HepG2 (cell line): ENCODE data around the gene IGDCC3. TPM values are rescaled to one million over a fixed set of nuclear protein-coding genes. Genes with fewer than 3 reads are reported as not detected.

ENCODE experiments used
- ATAC-seq: fragments of 200-7000 bp; cut with Tn5 transposase; 3 replicates; pipeline ENCODE4 v1.9.1; 2020; ENCODE audit warnings: mild to moderate bottlenecking, moderate library complexity
- BruUV-seq: library from RNA; stranded (reverse); fragments of 400-500 nt; replicated peaks from 2 replicates; lab custom pipeline; 2021; lab: Mats Ljungman, UMichigan
- CTCF ChIA-PET: fragments of 300-600 bp; formaldehyde crosslinking; extraction: SDS; loops from one replicate; lab custom pipeline; 2021; ENCODE audit warnings: low total read pairs, inconsistent platforms, low intra/inter-chr PET ratio; lab: Yijun Ruan, JAX
- POLR2A ChIA-PET: fragments of 350-600 bp; sonication (Branson Sonifier 250); formaldehyde crosslinking; loops from one replicate; lab custom pipeline; 2020; ENCODE audit warnings: antibody characterized with exemption, inconsistent platforms; lab: Yijun Ruan, JAX
- DNase-seq: peaks from one replicate; pipeline ENCODE4 v3.0.0-alpha.2; 2015; ENCODE audit warnings: low spot score
- FAIRE-seq: peaks from 3 replicates; lab custom pipeline; 2011; peaks lifted over from hg19 to GRCh38; lab: Jason Lieb, UNC
- H2AFZ ChIP-seq: one replicate; pipeline ENCODE4 v1.6.1; 2011; ENCODE audit warnings: low read length, inconsistent platforms
- H3K27ac ChIP-seq: fragments of 300-600 bp; 3 replicates; pipeline ENCODE4 v1.8.0; 2011; ENCODE audit warnings: mixed run types, mild to moderate bottlenecking, mixed read lengths, low read length, inconsistent platforms; ENCODE audit not compliant: insufficient read depth; ENCODE audit errors: extremely low read length
- H3K27me3 ChIP-seq, 2 experiments: fragments of 200-600 bp in 1 of 2; 2 replicates in 1 of 2; 3 replicates in 1 of 2; pipeline versions ENCODE4 v1.6.0 to v1.8.0; 2011; ENCODE audit warnings: low read length in 2 of 2, mild to moderate bottlenecking in 2 of 2, moderate library complexity in 2 of 2, inconsistent platforms in 1 of 2; ENCODE audit not compliant: insufficient read depth in 2 of 2, control insufficient read depth in 1 of 2
- H3K36me3 ChIP-seq, 2 experiments: fragments of 200-600 bp in 1 of 2; replicated peaks in 1 of 2; 2 replicates in 1 of 2; 3 replicates in 1 of 2; pipeline versions ENCODE4 v1.5.1 to v1.8.0; 2011; ENCODE audit warnings: low read length in 2 of 2, inconsistent platforms in 1 of 2; ENCODE audit not compliant: insufficient read depth in 2 of 2, control insufficient read depth in 1 of 2
- H3K4me1 ChIP-seq: 2 replicates; pipeline ENCODE4 v1.5.1; 2012; ENCODE audit warnings: low read length, inconsistent platforms; ENCODE audit not compliant: insufficient read depth
- H3K4me2 ChIP-seq: 2 replicates; pipeline ENCODE4 v1.6.0; 2011; ENCODE audit warnings: low read depth, low read length, inconsistent platforms
- H3K4me3 ChIP-seq, 3 experiments: fragments of 200-600 bp in 1 of 3; sonication (generic), shearing (Covaris generic) in 1 of 3; replicated peaks in 1 of 3; 2 replicates each; pipeline ENCODE4 v1.5.1; 2011 to 2016; ENCODE audit warnings: low read length in 3 of 3, inconsistent platforms in 2 of 3, low read depth in 2 of 3, mild to moderate bottlenecking in 2 of 3, control low read depth in 1 of 3, mixed read lengths in 1 of 3; ENCODE audit not compliant: insufficient read depth in 1 of 3
- H3K79me2 ChIP-seq: one replicate; pipeline ENCODE4 v1.6.1; 2011; ENCODE audit warnings: low read length, inconsistent platforms; ENCODE audit not compliant: insufficient read depth
- H3K9ac ChIP-seq: 2 replicates; pipeline ENCODE4 v1.6.0; 2011; ENCODE audit warnings: mild to moderate bottlenecking, low read depth, low read length, inconsistent platforms; ENCODE audit not compliant: insufficient read depth
- H3K9me3 ChIP-seq: 2 replicates; pipeline ENCODE4 v1.5.1; 2012; ENCODE audit warnings: mild to moderate bottlenecking, low read length
- H4K20me1 ChIP-seq: 2 replicates; pipeline ENCODE4 v1.6.0; 2011; ENCODE audit warnings: inconsistent platforms, mild to moderate bottlenecking, low read length, moderate library complexity; ENCODE audit not compliant: insufficient read depth
- ATF1 ChIP-seq: IDR thresholded peaks from 2 replicates; pipeline ENCODE4 v1.6.1; 2016; ENCODE audit warnings: mild to moderate bottlenecking, control low read depth
- ATF7-NPFF ChIP-seq: sonication (generic); formaldehyde crosslinking; IDR thresholded peaks from 2 replicates; pipeline ENCODE4 v1.8.1; 2023; ENCODE audit warnings: mild to moderate bottlenecking, low read depth, missing genetic modification reagents, moderate library complexity
- BRD4 ChIP-seq: sonication (generic); formaldehyde crosslinking; IDR thresholded peaks from 2 replicates; pipeline ENCODE4 v1.4.0; 2020; ENCODE audit warnings: missing genetic modification reagents
- CBX5 ChIP-seq: sonication (generic); formaldehyde crosslinking; IDR thresholded peaks from 2 replicates; pipeline ENCODE4 v1.4.0; 2020; ENCODE audit warnings: missing genetic modification reagents, borderline replicate concordance
- FOXK2 ChIP-seq: fragments of 450-650 bp; IDR thresholded peaks from 2 replicates; pipeline ENCODE4 v1.6.1; 2016
- HMG20A ChIP-seq: IDR thresholded peaks from 2 replicates; pipeline ENCODE4 v1.6.1; 2016; ENCODE audit warnings: borderline replicate concordance
- LBX2 ChIP-seq: sonication (generic); formaldehyde crosslinking; IDR thresholded peaks from 2 replicates; pipeline ENCODE4 v1.5.0; 2020; ENCODE audit warnings: missing genetic modification reagents, mild to moderate bottlenecking, borderline replicate concordance
- SPEN ChIP-seq: sonication (generic); formaldehyde crosslinking; IDR thresholded peaks from 2 replicates; pipeline ENCODE4 v1.5.1; 2020; ENCODE audit warnings: low read depth, mild to moderate bottlenecking, missing genetic modification reagents
- THAP9 ChIP-seq: sonication (generic); formaldehyde crosslinking; IDR thresholded peaks from 2 replicates; pipeline ENCODE4; 2020; ENCODE audit warnings: missing genetic modification reagents, mild to moderate bottlenecking, borderline replicate concordance
- TRAFD1 ChIP-seq: sonication (generic); formaldehyde crosslinking; IDR thresholded peaks from 2 replicates; pipeline ENCODE4 v1.5.1; 2020; ENCODE audit warnings: missing genetic modification reagents, mild to moderate bottlenecking, borderline replicate concordance
- ZBTB20 ChIP-seq: sonication (generic); formaldehyde crosslinking; IDR thresholded peaks from 2 replicates; pipeline ENCODE4 v1.8.1; 2023; ENCODE audit warnings: missing genetic modification reagents, low read depth, mild to moderate bottlenecking, borderline replicate concordance
- ZEB1 ChIP-seq: IDR thresholded peaks from 2 replicates; pipeline ENCODE4 v1.6.1; 2012; ENCODE audit warnings: mild to moderate bottlenecking, low read depth, inconsistent platforms; ENCODE audit not compliant: insufficient replicate concordance
- ZFX ChIP-seq: sonication (generic); formaldehyde crosslinking; IDR thresholded peaks from 2 replicates; pipeline ENCODE4 v1.4.0; 2020; ENCODE audit warnings: mild to moderate bottlenecking, low read depth, missing genetic modification reagents, moderate library complexity
- ZNF282 ChIP-seq: fragments of 450-650 bp; IDR thresholded peaks from 2 replicates; pipeline ENCODE4 v1.6.1; 2018; ENCODE audit not compliant: partially characterized antibody
- ZNF557 ChIP-seq: sonication (generic); formaldehyde crosslinking; IDR thresholded peaks from 2 replicates; pipeline ENCODE4 v1.4.0; 2020; ENCODE audit warnings: missing genetic modification reagents
- ZNF761 ChIP-seq: sonication (generic); formaldehyde crosslinking; conservative IDR thresholded peaks from 2 replicates; pipeline ENCODE4 v1.4.0; 2020; ENCODE audit warnings: mild to moderate bottlenecking, missing genetic modification reagents
- WGBS: methylation state at CpG from one replicate; pipeline ENCODE4 v1.1.6; 2017; ENCODE audit warnings: low lambda C conversion rate; 5-methylcytosine and 5-hydroxymethylcytosine counted together
- in situ Hi-C: cut with HindIII; loops from 2 replicates; pipeline ENCODE4 v1.10.0; 2017; ENCODE audit warnings: low pct_unique_long_range_greater_than_20kb; ENCODE audit not compliant: extremely low pct_ligation_motif_present
- intact Hi-C: fragments of 100-400 bp; cut with micrococcal nuclease; formaldehyde crosslinking; loops from one replicate; pipeline ENCODE4 v1.10.0; 2022; ENCODE audit not compliant: unreplicated experiment
- polyA plus RNA-seq, 8 experiments: library from polyadenylated mRNA; depleted of rRNA in 3 of 8; stranded (reverse) in 7 of 8; unstranded in 1 of 8; fragments of >200 nt; fragmentation: Illumina TruSeq in 4 of 8; extraction: Trizol in 4 of 8; gene quantifications; 2 replicates each; pipeline versions ENCODE4 v1.2.1 to v1.2.3, GENCODE V29; 2011 to 2016; ENCODE audit warnings: low read depth in 4 of 8, missing spikeins in 1 of 8, mixed read lengths in 1 of 8; ENCODE audit not compliant: insufficient read depth in 1 of 8
- total RNA-seq, 5 experiments: library from RNA; depleted of rRNA; stranded (reverse); fragments of >200 nt; fragmentation: Illumina TruSeq; extraction: Trizol; gene quantifications; 2 replicates each; pipeline ENCODE4 v1.2.3, GENCODE V29; 2016; ENCODE audit warnings: low read depth in 1 of 5

The IGDCC3 gene
- total and polyA plus RNA-seq, 2 of the 13 experiments (the other 11 are each of a cell fraction or from before 2014, with no cell fraction given) = 30.1 to 51.8 TPM

- no peak for TF ChIP-seq ZNF282
- TF ChIP-seq HMG20A (CRISPR knock-in tag) = no peak
- TF ChIP-seq ZEB1 = peak; percentile 18
- TF ChIP-seq FOXK2 = no peak
- TF ChIP-seq THAP9 (CRISPR knock-in tag) = peak; percentile 65; the same call in 1 of the 2 replicates
- TF ChIP-seq ATF1 (CRISPR knock-in tag) = no peak
Observed at GRCh38 chr15:65384895-65385869, 7.4 kb upstream of the IGDCC3 start (continued).

- Histone ChIP-seq H3K4me3 (peak overlapping the region; percentile 44 to 80 (median 58)), H3K9me3 (no peaks in the 10 kb centered on the region), H3K36me3 (no peaks in the 10 kb centered on the region), H3K9ac (peak overlapping the region; percentile 64), H4K20me1 (no peaks in the 10 kb centered on the region), H3K27me3 (peaks cover 0 to 6% of the 10 kb centered on the region in 2 experiments; a peak in 1 of 5 replicates), H2AFZ (peak overlapping the region; percentile 64), H3K27ac (peak overlapping the region; percentile 71), H3K4me2 (peak overlapping the region; percentile 95), H3K4me1 (peaks cover 44% of the 10 kb centered on the region), H3K79me2 (no peaks in the 10 kb centered on the region)
- ChIA-PET POLR2A (interaction anchor here (0.6 to 2.4 kb wide), 14 partner anchors 8 to 120 kb away, joined by 3 to 18 read pairs (median 4); partner anchors contain the start of gene RNU5B-1), CTCF (interaction anchor here (1.4 to 4.3 kb wide), 3 partner anchors 16 to 65 kb away, joined by 5 to 93 read pairs (median 5); no protein-coding TSS in a partner anchor)
- TSS peak; percentile 79 for BruUV-seq
- DNase-seq (no peak), FAIRE-seq (no peak), ATAC-seq (peak; percentile 17)
- intact Hi-C loops = loop anchor here (10.0 kb wide), 1 partner anchor 200 kb away; the partner anchor contains the start of gene CLPX
- 0% methylated on average over 1 of the region's 4 CpGs for WGBS
- in situ Hi-C loops = loop anchor here (5.0 to 10.0 kb wide), 2 partner anchors 62 to 200 kb away; partner anchors contain the start of gene CLPX
- TF ChIP-seq LBX2 (0 out of 2 replicates have a peak, but pooled peaks have one; percentile 17), BRD4 (no peak), TRAFD1 (peak; percentile 86; the same call in 1 of the 2 replicates), ZNF557 (CRISPR knock-in tag) (0 out of 2 replicates have a peak, but pooled peaks have one; percentile 46), ZNF761 (0 out of 2 replicates have a peak, but pooled peaks have one; percentile 19), ZBTB20 (peak; percentile 28), CBX5 (CRISPR knock-in tag) (0 out of 2 replicates have a peak, but pooled peaks have one; percentile 9), ATF7-NPFF (CRISPR knock-in tag) (no peak), ZFX (CRISPR knock-in tag) (no peak), SPEN (CRISPR knock-in tag) (0 out of 2 replicates have a peak, but pooled peaks have one; percentile 10)
Observed at GRCh38 chr15:65384505-65384894, 6.7 kb upstream of the IGDCC3 start.
